Heart left ventricle (tissue), 13 donors: Measurements from ENCODE around the gene TMUB2.

ENCODE experiments used
- POLR2A ChIP-seq, 2 donors: fragments of 450-650 bp; IDR thresholded peaks; one replicate each; pipeline ENCODE4 v1.6.1; 2017; ENCODE audit warnings: antibody characterized with exemption in 2 of 2, mild to moderate bottlenecking in 2 of 2, moderate library complexity in 2 of 2
- TF ChIP-seq, protein P1 (sequence below), 12 donors: fragments of 200-600 bp; sonication (generic) in 4 of 12; IDR thresholded peaks; one replicate each; pipeline versions ENCODE4 v1.5.0 to v1.8.0; 2018 to 2022; ENCODE audit warnings: antibody characterized with exemption in 12 of 12, mild to moderate bottlenecking in 5 of 12
- donor health status: ischemic (EF 13 %, LVEDD 7.1; RV severe dilation, severe dysfunction).
- donor health status: DM: no; HTN: yes; CAD: no.
- donor health status: DM: no; HTN: no; CAD: no.
- donor health status: ischemic (EF 25% LVEDD 6.9; RV normal size, moderate dysfunction).
- donor health status: ischemic (EF 25% LVEDD 5.7; RV mildly dilated, moderate dysfunction).
- donor health status: ischemic (EF 35%, LVEDD 5.7; RV mildly dilated, moderate dysfunction).
- donor health status: nonischemic (EF 11% LVEDD 7.7; RV severe dilation, severe dysfunction).
- donor health status: DM: yes; HTN: yes; CAD: no.
- donor health status: PGD.
- donor health status: ischemic (EF 29% LVEDD 5.4; RV normal size, mild dysfunction).
- donor health status: nonischemic (EF 23%, LVEDD 6.1; RV moderate dilation, normal function).

DNA sequence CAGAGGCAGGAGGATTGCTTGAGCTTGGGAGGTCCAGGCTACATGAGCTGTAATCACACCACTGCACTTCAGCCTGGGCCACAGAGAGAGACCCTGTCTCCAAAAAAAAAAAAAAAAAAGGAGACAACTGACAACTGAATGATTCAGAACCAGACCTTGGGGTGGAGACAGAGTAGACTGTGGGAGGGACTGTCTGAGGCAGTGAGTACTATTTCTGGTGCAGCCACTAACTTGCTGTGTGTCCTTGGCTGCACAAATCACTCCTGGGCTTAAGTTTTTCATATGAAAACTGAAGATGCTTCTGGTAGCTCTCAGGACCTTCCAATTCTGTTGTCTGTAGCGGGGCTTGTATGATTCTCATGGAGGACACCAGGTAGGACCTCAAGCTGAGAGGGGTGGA, 10.5 kb upstream of the TMUB2 start:
- TF ChIP-seq POLR2A (IDR thresholded peaks at IDR 0.05) = no peak
- TF ChIP-seq, protein P1, sequence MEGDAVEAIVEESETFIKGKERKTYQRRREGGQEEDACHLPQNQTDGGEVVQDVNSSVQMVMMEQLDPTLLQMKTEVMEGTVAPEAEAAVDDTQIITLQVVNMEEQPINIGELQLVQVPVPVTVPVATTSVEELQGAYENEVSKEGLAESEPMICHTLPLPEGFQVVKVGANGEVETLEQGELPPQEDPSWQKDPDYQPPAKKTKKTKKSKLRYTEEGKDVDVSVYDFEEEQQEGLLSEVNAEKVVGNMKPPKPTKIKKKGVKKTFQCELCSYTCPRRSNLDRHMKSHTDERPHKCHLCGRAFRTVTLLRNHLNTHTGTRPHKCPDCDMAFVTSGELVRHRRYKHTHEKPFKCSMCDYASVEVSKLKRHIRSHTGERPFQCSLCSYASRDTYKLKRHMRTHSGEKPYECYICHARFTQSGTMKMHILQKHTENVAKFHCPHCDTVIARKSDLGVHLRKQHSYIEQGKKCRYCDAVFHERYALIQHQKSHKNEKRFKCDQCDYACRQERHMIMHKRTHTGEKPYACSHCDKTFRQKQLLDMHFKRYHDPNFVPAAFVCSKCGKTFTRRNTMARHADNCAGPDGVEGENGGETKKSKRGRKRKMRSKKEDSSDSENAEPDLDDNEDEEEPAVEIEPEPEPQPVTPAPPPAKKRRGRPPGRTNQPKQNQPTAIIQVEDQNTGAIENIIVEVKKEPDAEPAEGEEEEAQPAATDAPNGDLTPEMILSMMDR (IDR thresholded peaks at IDR 0.05) = no peak
